PC-3 (cell line): ENCODE measurements around the gene EMC9.

Source experiments
- EZH2 ChIP-seq: fragments of 300-600 bp; sonication (generic); IDR thresholded peaks from one replicate; pipeline ENCODE4 v1.6.1; 2017; ENCODE audit warnings: antibody characterized with exemption, mild to moderate bottlenecking, low read length; ENCODE audit not compliant: unreplicated experiment
- TF ChIP-seq, protein P1 (sequence below): fragments of 300-600 bp; sonication (generic); conservative IDR thresholded peaks from 2 replicates; pipeline ENCODE4 v1.5.1; 2017; ENCODE audit warnings: antibody characterized with exemption, low read depth, mild to moderate bottlenecking, low read length

DNA sequence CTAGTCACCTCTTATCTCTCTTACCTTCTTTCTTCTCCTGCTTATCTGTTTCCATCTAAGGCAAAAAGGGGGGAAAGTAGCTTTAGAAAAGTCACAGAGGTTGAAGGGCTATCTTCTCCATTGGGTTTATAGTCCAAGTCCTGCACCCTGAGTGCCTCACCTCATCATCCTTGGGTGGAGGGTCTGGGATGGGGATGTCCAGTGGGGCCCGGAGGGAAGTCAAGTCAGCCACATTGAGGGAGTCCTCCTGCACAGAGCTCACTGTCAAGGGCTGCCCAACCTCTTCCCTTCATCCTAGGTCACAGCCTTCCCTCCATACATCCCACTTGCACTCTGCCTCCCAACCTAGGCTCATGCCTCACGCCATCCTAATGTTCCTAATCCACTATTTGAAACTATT lies 3.8 kb upstream of the EMC9 start:
- TF ChIP-seq EZH2, result no peak
- TF ChIP-seq, protein P1, sequence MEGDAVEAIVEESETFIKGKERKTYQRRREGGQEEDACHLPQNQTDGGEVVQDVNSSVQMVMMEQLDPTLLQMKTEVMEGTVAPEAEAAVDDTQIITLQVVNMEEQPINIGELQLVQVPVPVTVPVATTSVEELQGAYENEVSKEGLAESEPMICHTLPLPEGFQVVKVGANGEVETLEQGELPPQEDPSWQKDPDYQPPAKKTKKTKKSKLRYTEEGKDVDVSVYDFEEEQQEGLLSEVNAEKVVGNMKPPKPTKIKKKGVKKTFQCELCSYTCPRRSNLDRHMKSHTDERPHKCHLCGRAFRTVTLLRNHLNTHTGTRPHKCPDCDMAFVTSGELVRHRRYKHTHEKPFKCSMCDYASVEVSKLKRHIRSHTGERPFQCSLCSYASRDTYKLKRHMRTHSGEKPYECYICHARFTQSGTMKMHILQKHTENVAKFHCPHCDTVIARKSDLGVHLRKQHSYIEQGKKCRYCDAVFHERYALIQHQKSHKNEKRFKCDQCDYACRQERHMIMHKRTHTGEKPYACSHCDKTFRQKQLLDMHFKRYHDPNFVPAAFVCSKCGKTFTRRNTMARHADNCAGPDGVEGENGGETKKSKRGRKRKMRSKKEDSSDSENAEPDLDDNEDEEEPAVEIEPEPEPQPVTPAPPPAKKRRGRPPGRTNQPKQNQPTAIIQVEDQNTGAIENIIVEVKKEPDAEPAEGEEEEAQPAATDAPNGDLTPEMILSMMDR, result no peak
